Pancreas (tissue), 10 donors: ENCODE results near the gene PYURF. TPM values are rescaled to one million over a fixed set of nuclear protein-coding genes. Genes with fewer than 3 reads are reported as not detected.
A peak's percentile ranks its signal among the peaks of the same experiment; 100 is the strongest.

Experiments
- ATAC-seq, 4 donors: fragments of 200-7000 bp; cut with Tn5 transposase; one replicate each; pipeline versions ENCODE4 v1.8.0 to v1.9.1; 2020; ENCODE audit warnings: mild to moderate bottlenecking in 4 of 4, moderate library complexity in 4 of 4
- DNase-seq, 6 donors: peaks; one replicate each; pipeline ENCODE4 v3.0.0-alpha.2; 2020
- FAIRE-seq: peaks from 2 replicates; lab custom pipeline; 2012; peaks lifted over from hg19 to GRCh38; lab: Jason Lieb, UNC
- H3K27ac ChIP-seq, 4 donors: fragments of 200-600 bp; sonication (generic); 1 replicate in 3 of 4; 2 replicates in 1 of 4; pipeline versions ENCODE4 v1.5.0 to v1.8.0; 2020
- H3K27me3 ChIP-seq, 4 donors: fragments of 200-600 bp; one replicate each; pipeline ENCODE4 v1.8.0; 2021
- H3K36me3 ChIP-seq, 3 donors: fragments of 200-600 bp; sonication (generic) in 1 of 3; one replicate each; pipeline versions ENCODE4 v1.5.0 to v1.8.0; 2020 to 2021
- H3K4me1 ChIP-seq, 3 donors: fragments of 200-600 bp; one replicate each; pipeline ENCODE4 v1.8.0; 2021
- H3K4me3 ChIP-seq, 4 donors: fragments of 200-600 bp; sonication (generic) in 2 of 4; one replicate each; pipeline versions ENCODE4 v1.5.0 to v1.8.0; 2020 to 2021
- H3K9me3 ChIP-seq, 4 donors: fragments of 200-600 bp; one replicate each; pipeline ENCODE4 v1.8.0; 2021
- CTCF ChIP-seq, 4 donors: fragments of 200-600 bp; sonication (generic) in 3 of 4; IDR thresholded peaks; one replicate each; pipeline versions ENCODE4 v1.5.0 to v1.8.0; 2021; ENCODE audit warnings: antibody characterized with exemption in 4 of 4
- WGBS, 2 donors: extraction: QIAGEN DNeasy Blood & Tissue Kit; methylation state at CpG; one replicate each; pipeline ENCODE4 v1.1.7; 2013; 5-methylcytosine and 5-hydroxymethylcytosine counted together
- intact Hi-C, 3 donors: fragments of 100-400 bp; cut with DNase I; formaldehyde crosslinking; loops; one replicate each; pipeline versions ENCODE4 v1.11.1 to v1.14.2; 2022
- polyA plus RNA-seq, 2 donors: library from polyadenylated mRNA; stranded (reverse); fragments of 200-250 nt; gene quantifications; one replicate each; pipeline ENCODE4 v1.2.3, GENCODE V29; 2013
- total RNA-seq, 6 donors: library from RNA; stranded (reverse); fragmentation: NEBNext Ultra II Directional in 4 of 6; extraction: Animal tissue kit (Norgen Biotek cat#: 25700) in 4 of 6; gene quantifications; one replicate each; pipeline versions ENCODE4 v1.2.1 to v1.2.4, GENCODE V29; 2021 to 2023
- donor health status: healthy with polysubstance abuse.
- donor health status: DM: no; HTN: no; CAD: no; lungs with moderate emphysema.
- donor health status: DM: no; HTN: no; CAD: no.
- donor health status: control.
- donor health status: control.
- donor health status: Bipolar disorder and iron deficiency.
- donor health status: DM: yes; HTN: yes; CAD: no.
- donor health status: DM: no; HTN: no; CAD: no.
- donor health status: DM: no; HTN: no; CAD: no.
- donor health status: DM: yes; HTN: yes; CAD: no.

The PYURF gene
- total and polyA plus RNA-seq, 8 donors = 22.6 to 66.6 (median 34.8) TPM

GRCh38 chr4:88517825-88518224 is 5.8 kb downstream of the PYURF start:
- no peak for DNase-seq
- ATAC-seq = no peak
- Histone ChIP-seq H3K4me1 (peaks cover 5 to 19% (median 13%) of the 10 kb centered on the region in 3 donors), H3K27ac (no peak overlapping the region), H3K36me3 (peaks cover 0 to 12% (median 0%) of the 10 kb centered on the region in 3 donors), H3K27me3 (no peaks in the 10 kb centered on the region), H3K9me3 (no peaks in the 10 kb centered on the region), H3K4me3 (no peak overlapping the region)
- no peak for FAIRE-seq
- intact Hi-C loops = loop anchor here in 2 of 3 donors (5.0 kb wide), 2 partner anchors 151 to 301 kb away; no protein-coding TSS in a partner anchor
- TF ChIP-seq CTCF (IDR thresholded peaks at IDR 0.05) = no peak
- 65 to 69% methylated on average over 3 of the region's 3 CpGs for WGBS, 2 donors

GRCh38 chr4:88516746-88517145 is 6.8 kb downstream of the PYURF start:
- no peak for DNase-seq
- Histone ChIP-seq H3K9me3 (no peaks in the 10 kb centered on the region), H3K27ac (no peak overlapping the region), H3K4me1 (peaks cover 5 to 11% (median 5%) of the 10 kb centered on the region in 3 donors), H3K27me3 (no peaks in the 10 kb centered on the region), H3K36me3 (peaks cover 0 to 12% (median 0%) of the 10 kb centered on the region in 3 donors), H3K4me3 (no peak overlapping the region)
- intact Hi-C loops = loop anchor here in 2 of 3 donors (5.0 kb wide), 2 partner anchors 149 to 299 kb away; no protein-coding TSS in a partner anchor
- 82 to 87% methylated on average over 3 of the region's 3 CpGs for WGBS, 2 donors
- no peak for ATAC-seq
- FAIRE-seq = no peak
- TF ChIP-seq CTCF (IDR thresholded peaks at IDR 0.05) = no peak

GRCh38 chr4:88514557-88515511 is 8.7 kb downstream of the PYURF start:
- Histone ChIP-seq H3K9me3 (no peaks in the 10 kb centered on the region), H3K27me3 (no peaks in the 10 kb centered on the region), H3K27ac (no peak overlapping the region), H3K4me3 (no peak overlapping the region), H3K36me3 (no peaks in the 10 kb centered on the region), H3K4me1 (peaks cover 4 to 6% (median 5%) of the 10 kb centered on the region in 3 donors)
- peak; percentile 63 for FAIRE-seq
- ATAC-seq = peak; percentile 82 to 93 (median 86)
- 37 to 39% methylated on average over 8 of the region's 8 CpGs for WGBS, 2 donors
- DNase-seq = no peak
- intact Hi-C loops = loop anchor here in 2 of 3 donors (5.0 kb wide), 2 partner anchors 148 to 298 kb away; no protein-coding TSS in a partner anchor
- TF ChIP-seq CTCF (IDR thresholded peaks at IDR 0.05) = no peak

GRCh38 chr4:88511236-88511635 is 12.3 kb downstream of the PYURF start:
- Histone ChIP-seq H3K27ac (no peak overlapping the region), H3K27me3 (no peaks in the 10 kb centered on the region), H3K4me3 (no peak overlapping the region), H3K36me3 (no peaks in the 10 kb centered on the region), H3K4me1 (peaks cover 4 to 6% (median 5%) of the 10 kb centered on the region in 3 donors), H3K9me3 (no peaks in the 10 kb centered on the region)
- ATAC-seq (no peak), FAIRE-seq (no peak), DNase-seq (no peak)
- 71 to 80% methylated on average over 3 of the region's 3 CpGs for WGBS, 2 donors
- no peak for TF ChIP-seq CTCF (IDR thresholded peaks at IDR 0.05)
- intact Hi-C loops = no loop called here
